Testis (tissue), 2 donors: ENCODE results near the gene EEF2KMT.
"Not testable (repeated sequence)": the region's sequence is repeated elsewhere in the genome, so short reads cannot be mapped to it uniquely, and the experiment has no call there.

Experiments used
- CTCF ChIP-seq, 3 experiments: fragments of 450-650 bp in 2 of 3; fragments of 200-600 bp in 1 of 3; sonication (generic) in 1 of 3; IDR thresholded peaks; one replicate each; pipeline ENCODE4 v1.5.1; 2016 to 2019; ENCODE audit warnings: antibody characterized with exemption in 3 of 3, mild to moderate bottlenecking in 2 of 3, moderate library complexity in 1 of 3
- POLR2A ChIP-seq: fragments of 450-650 bp; IDR thresholded peaks from one replicate; pipeline ENCODE4 v1.6.1; 2017; ENCODE audit warnings: antibody characterized with exemption, mild to moderate bottlenecking, moderate library complexity

DNA sequence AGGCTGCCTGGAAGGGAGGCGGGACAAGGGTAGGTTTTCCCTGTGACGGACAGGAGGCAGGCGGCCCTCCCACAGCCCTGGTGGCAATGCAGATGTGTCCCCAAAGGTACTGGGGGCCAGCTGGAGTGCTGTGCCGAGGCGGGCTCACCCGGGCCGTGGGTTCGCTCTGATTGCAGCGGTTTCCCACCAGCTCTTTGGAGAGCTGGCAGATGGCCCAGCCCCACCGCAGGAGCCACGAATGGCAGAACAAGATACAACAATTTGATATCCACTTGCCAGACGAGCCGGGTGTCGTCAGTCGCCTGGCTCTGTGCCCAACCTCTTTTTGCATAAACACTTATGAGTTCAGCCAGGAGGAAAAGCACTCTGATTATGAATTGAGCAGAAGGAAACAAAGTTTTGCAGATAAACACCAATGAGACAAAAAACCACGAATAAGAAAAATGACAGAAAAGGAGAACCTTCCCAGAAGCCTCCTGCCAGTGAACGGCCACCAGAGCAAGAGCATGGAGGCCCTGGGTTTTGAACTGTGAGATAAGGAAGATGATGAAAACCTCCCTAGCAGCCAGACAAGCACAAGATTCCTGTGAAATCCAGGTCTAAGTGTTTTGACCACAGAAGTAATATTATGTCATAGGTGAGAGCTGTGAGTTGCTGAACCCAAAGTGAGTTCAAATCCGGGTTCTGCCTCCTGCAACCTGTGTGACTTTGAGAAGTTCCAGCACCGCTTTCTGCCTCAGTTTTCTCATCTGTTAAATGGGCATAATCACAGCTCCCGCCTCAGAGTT lies 19.9 kb upstream of the EEF2KMT start:
- not testable (repeated sequence) for TF ChIP-seq CTCF (IDR thresholded peaks at IDR 0.05); POLR2A
